PC-9 (cell line): ENCODE measurements around the gene LIPN. TPM values are rescaled to one million over a fixed set of nuclear protein-coding genes. Genes with fewer than 3 reads are reported as not detected.

ENCODE experiments used
- BruUV-seq: library from RNA; stranded (reverse); fragments of 400-500 nt; replicated peaks from 2 replicates; lab custom pipeline; 2021; lab: Mats Ljungman, UMichigan
- CTCF ChIA-PET: fragments of 300-600 bp; sonication (Branson Sonifier 250); formaldehyde crosslinking; loops from one replicate; lab custom pipeline; 2022; ENCODE audit warnings: antibody characterized with exemption; lab: Charles Lee
- POLR2A ChIA-PET: fragments of 300-600 bp; sonication (Branson Sonifier 250); formaldehyde crosslinking; loops from one replicate; lab custom pipeline; 2022; ENCODE audit warnings: antibody characterized with exemption; ENCODE audit not compliant: unreplicated experiment; lab: Charles Lee
- DNase-seq, 2 experiments: peaks; one replicate each; pipeline versions ENCODE4 v3.0.0 to v3.0.0-alpha.2; 2015 to 2022; ENCODE audit warnings: mixed read lengths in 1 of 2
- H2AFZ ChIP-seq: fragments of 200-600 bp; sonication (generic); 2 replicates; pipeline ENCODE4 v1.8.1; 2017; ENCODE audit warnings: antibody characterized with exemption
- H3F3A ChIP-seq: fragments of 200-600 bp; sonication (generic); 2 replicates; pipeline ENCODE4 v1.8.1; 2017; ENCODE audit warnings: antibody characterized with exemption, mild to moderate bottlenecking, low read depth; ENCODE audit not compliant: insufficient read depth
- H3K27ac ChIP-seq: fragments of 200-600 bp; sonication (generic); 2 replicates; pipeline ENCODE4 v1.6.1; 2016; ENCODE audit warnings: mixed run types
- H3K27me3 ChIP-seq: fragments of 200-600 bp; sonication (generic); 2 replicates; pipeline ENCODE4 v1.6.1; 2016; ENCODE audit warnings: low read depth, mixed run types; ENCODE audit not compliant: insufficient read depth
- H3K36me3 ChIP-seq: fragments of 200-600 bp; sonication (generic); 2 replicates; pipeline ENCODE4 v1.6.1; 2016; ENCODE audit warnings: low read depth, mixed run types
- H3K4me1 ChIP-seq: fragments of 200-600 bp; sonication (generic); replicated peaks from 2 replicates; pipeline ENCODE4 v1.6.1; 2016; ENCODE audit warnings: mixed run types; ENCODE audit not compliant: insufficient read depth
- H3K4me2 ChIP-seq: fragments of 200-600 bp; sonication (generic); 2 replicates; pipeline ENCODE4 v1.6.1; 2017; ENCODE audit warnings: mixed run types
- H3K4me3 ChIP-seq: fragments of 200-600 bp; sonication (generic); 2 replicates; pipeline ENCODE4 v1.6.1; 2016; ENCODE audit warnings: mixed run types
- H3K79me2 ChIP-seq: fragments of 200-600 bp; sonication (generic); 2 replicates; pipeline ENCODE4 v1.6.1; 2017; ENCODE audit warnings: low read depth, mixed run types
- H3K9me2 ChIP-seq: fragments of 200-600 bp; sonication (generic); 2 replicates; pipeline ENCODE4 v1.8.1; 2017; ENCODE audit warnings: mild to moderate bottlenecking; ENCODE audit not compliant: insufficient read depth
- H3K9me3 ChIP-seq: fragments of 200-600 bp; sonication (generic); 2 replicates; pipeline ENCODE4 v1.8.1; 2016; ENCODE audit warnings: low read depth; ENCODE audit not compliant: insufficient read depth
- H4K20me1 ChIP-seq: fragments of 200-600 bp; sonication (generic); 2 replicates; pipeline ENCODE4 v1.8.1; 2017; ENCODE audit not compliant: insufficient read depth
- EZH2 ChIP-seq: fragments of 200-600 bp; sonication (generic); IDR thresholded peaks from 2 replicates; pipeline ENCODE4 v1.8.0; 2017; ENCODE audit warnings: antibody characterized with exemption, low read depth
- intact Hi-C: fragments of 100-400 bp; cut with micrococcal nuclease; formaldehyde crosslinking; loops from one replicate; pipeline ENCODE4 v1.10.0; 2022; ENCODE audit not compliant: unreplicated experiment
- total RNA-seq: library from RNA; stranded (reverse); gene quantifications from 2 replicates; pipeline ENCODE4 v1.2.3, GENCODE V29; 2021
- TF ChIP-seq, protein P1 (sequence below): fragments of 200-600 bp; sonication (generic); conservative IDR thresholded peaks from 2 replicates; pipeline ENCODE4 v1.6.1; 2017; ENCODE audit warnings: mixed run types, antibody characterized with exemption, mild to moderate bottlenecking, moderate library complexity

The LIPN gene
- total RNA-seq, 1 experiment from 2014 or later: not detected

- BruUV-seq: no TSS peak
- no peaks in the 10 kb centered on the region for H4K20me1 ChIP-seq
- peaks cover 9% of the 10 kb centered on the region; the same call in 1 of the 2 replicates for H3K4me1 ChIP-seq
- no peak overlapping the region for H3K27ac ChIP-seq
- intact Hi-C loops: no loop called here
- no peaks in the 10 kb centered on the region for H3K79me2 ChIP-seq
- DNase-seq: no peak
- H3K27me3 ChIP-seq: no peaks in the 10 kb centered on the region
- H2AFZ ChIP-seq: no peak overlapping the region
- no peaks in the 10 kb centered on the region for H3K9me3 ChIP-seq
- TF ChIP-seq, protein P1, sequence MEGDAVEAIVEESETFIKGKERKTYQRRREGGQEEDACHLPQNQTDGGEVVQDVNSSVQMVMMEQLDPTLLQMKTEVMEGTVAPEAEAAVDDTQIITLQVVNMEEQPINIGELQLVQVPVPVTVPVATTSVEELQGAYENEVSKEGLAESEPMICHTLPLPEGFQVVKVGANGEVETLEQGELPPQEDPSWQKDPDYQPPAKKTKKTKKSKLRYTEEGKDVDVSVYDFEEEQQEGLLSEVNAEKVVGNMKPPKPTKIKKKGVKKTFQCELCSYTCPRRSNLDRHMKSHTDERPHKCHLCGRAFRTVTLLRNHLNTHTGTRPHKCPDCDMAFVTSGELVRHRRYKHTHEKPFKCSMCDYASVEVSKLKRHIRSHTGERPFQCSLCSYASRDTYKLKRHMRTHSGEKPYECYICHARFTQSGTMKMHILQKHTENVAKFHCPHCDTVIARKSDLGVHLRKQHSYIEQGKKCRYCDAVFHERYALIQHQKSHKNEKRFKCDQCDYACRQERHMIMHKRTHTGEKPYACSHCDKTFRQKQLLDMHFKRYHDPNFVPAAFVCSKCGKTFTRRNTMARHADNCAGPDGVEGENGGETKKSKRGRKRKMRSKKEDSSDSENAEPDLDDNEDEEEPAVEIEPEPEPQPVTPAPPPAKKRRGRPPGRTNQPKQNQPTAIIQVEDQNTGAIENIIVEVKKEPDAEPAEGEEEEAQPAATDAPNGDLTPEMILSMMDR: no peak
- no peak for TF ChIP-seq EZH2
- H3K4me2 ChIP-seq: no peak overlapping the region
- H3K9me2 ChIP-seq: no peaks in the 10 kb centered on the region
- H3F3A ChIP-seq: no peaks in the 10 kb centered on the region
- CTCF ChIA-PET: interaction anchor here (0.5 kb wide), 1 partner anchor 115 kb away, joined by 4 read pairs; no protein-coding TSS in a partner anchor
- POLR2A ChIA-PET: no interaction called here
- H3K4me3 ChIP-seq: no peak overlapping the region
- H3K36me3 ChIP-seq: no peaks in the 10 kb centered on the region
Observed at GRCh38 chr10:88805361-88805760, 45.5 kb downstream of the LIPN start.

- CTCF ChIA-PET: no interaction called here
- no peak overlapping the region for H2AFZ ChIP-seq
Observed at GRCh38 chr10:88805924-88806323, 46.1 kb downstream of the LIPN start.

DNA sequence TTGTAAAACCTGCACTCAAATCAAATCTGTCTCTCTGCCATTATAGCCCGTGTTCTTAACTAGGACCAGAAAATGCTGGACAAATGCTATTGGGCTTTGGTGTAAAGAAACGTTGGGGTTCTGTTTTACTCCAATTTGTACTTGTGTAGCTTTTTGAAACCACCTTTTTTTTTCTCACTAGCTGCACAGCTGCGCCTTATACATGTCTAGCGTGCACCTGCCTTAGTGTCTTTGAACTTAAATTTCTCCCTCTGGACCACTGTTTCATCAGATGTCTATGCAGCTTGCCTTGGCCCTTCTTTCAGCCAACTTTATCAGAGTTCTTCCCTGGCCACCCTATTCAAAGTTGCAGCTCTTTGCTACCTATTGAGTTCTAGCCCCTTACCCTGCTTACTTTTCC, 49.8 kb downstream of the LIPN start:
- ChIA-PET CTCF (no interaction called here), POLR2A (no interaction called here)
- Histone ChIP-seq H3K27ac (no peak overlapping the region), H3K36me3 (no peaks in the 10 kb centered on the region), H3K4me1 (no peaks in the 10 kb centered on the region; the same call in 1 of the 2 replicates), H3K4me3 (no peak overlapping the region), H2AFZ (no peak overlapping the region), H3K4me2 (no peak overlapping the region), H3K9me2 (no peaks in the 10 kb centered on the region), H3K79me2 (no peaks in the 10 kb centered on the region), H3K27me3 (no peaks in the 10 kb centered on the region), H3F3A (no peaks in the 10 kb centered on the region), H3K9me3 (no peaks in the 10 kb centered on the region), H4K20me1 (no peaks in the 10 kb centered on the region)
- DNase-seq: no peak
- intact Hi-C loops: loop anchor here (1.0 kb wide), 2 partner anchors 121 to 244 kb away; no protein-coding TSS in a partner anchor
- BruUV-seq: no TSS peak
- TF ChIP-seq EZH2: no peak
- TF ChIP-seq, protein P1: no peak

More at GRCh38 chr10:88805924-88806323, 46.1 kb downstream of the LIPN start:
- Histone ChIP-seq H3K79me2 (no peaks in the 10 kb centered on the region), H3K36me3 (no peaks in the 10 kb centered on the region), H4K20me1 (no peaks in the 10 kb centered on the region), H3K4me2 (no peak overlapping the region), H3K27ac (no peak overlapping the region), H3K9me2 (no peaks in the 10 kb centered on the region), H3K27me3 (no peaks in the 10 kb centered on the region), H3K9me3 (no peaks in the 10 kb centered on the region), H3K4me3 (no peak overlapping the region), H3F3A (no peaks in the 10 kb centered on the region), H3K4me1 (peaks cover 9% of the 10 kb centered on the region; the same call in 1 of the 2 replicates)
- no TSS peak for BruUV-seq
- no peak for TF ChIP-seq EZH2
- TF ChIP-seq, protein P1: no peak
- intact Hi-C loops: no loop called here
- no peak for DNase-seq
- POLR2A ChIA-PET: no interaction called here
